Transverse colon (tissue), 4 donors: ENCODE data around the gene SLC6A16. TPM values are rescaled to one million over a fixed set of nuclear protein-coding genes. Genes with fewer than 3 reads are reported as not detected.
A peak's percentile ranks its signal among the peaks of the same experiment; 100 is the strongest.
"Not testable (repeated sequence)": the region's sequence is repeated elsewhere in the genome, so short reads cannot be mapped to it uniquely, and the experiment has no call there.

Experiments
- DNase-seq: peaks from one replicate; pipeline ENCODE4 v3.0.0-alpha.2; 2019
- H3K27ac ChIP-seq, 4 donors: fragments of 200-600 bp; sonication (generic); 2 replicates each; pipeline ENCODE4 v1.5.1; 2016 to 2018; ENCODE audit warnings: inconsistent platforms in 4 of 4
- H3K27me3 ChIP-seq: fragments of 200-600 bp; sonication (generic); 2 replicates; pipeline ENCODE4 v1.5.1; 2017; ENCODE audit warnings: inconsistent platforms
- H3K36me3 ChIP-seq, 4 donors: fragments of 200-600 bp; sonication (generic); 2 replicates each; pipeline ENCODE4 v1.5.1; 2017 to 2019; ENCODE audit warnings: inconsistent platforms in 4 of 4
- H3K4me1 ChIP-seq, 4 donors: fragments of 200-600 bp; sonication (generic); 2 replicates each; pipeline ENCODE4 v1.5.1; 2017 to 2020; ENCODE audit warnings: inconsistent platforms in 4 of 4
- H3K4me3 ChIP-seq, 4 donors: fragments of 200-600 bp; sonication (generic); 1 replicate in 1 of 4; 2 replicates in 3 of 4; pipeline versions ENCODE4 v1.5.1 to v1.6.1; 2017 to 2019; ENCODE audit warnings: inconsistent platforms in 4 of 4
- H3K9me3 ChIP-seq, 2 donors: fragments of 200-600 bp; sonication (generic); 2 replicates each; pipeline ENCODE4 v1.5.1; 2017 to 2019; ENCODE audit warnings: inconsistent platforms in 2 of 2
- EP300 ChIP-seq: sonication (generic); formaldehyde crosslinking; IDR thresholded peaks from one replicate; pipeline ENCODE4 v1.6.1; 2017; ENCODE audit warnings: antibody characterized with exemption, low read depth
- POLR2A ChIP-seq: fragments of 450-650 bp; IDR thresholded peaks from one replicate; pipeline ENCODE4 v1.6.1; 2016; ENCODE audit warnings: antibody characterized with exemption, mild to moderate bottlenecking, moderate library complexity
- POLR2AphosphoS5 ChIP-seq, 3 donors: sonication (generic); formaldehyde crosslinking; IDR thresholded peaks; one replicate each; pipeline ENCODE4 v1.6.1; 2016; ENCODE audit warnings: antibody characterized with exemption in 3 of 3
- WGBS, 2 donors: methylation state at CpG; one replicate each; pipeline ENCODE4 v1.1.5; 2018; ENCODE audit warnings: low coverage in 1 of 2; 5-methylcytosine and 5-hydroxymethylcytosine counted together
- in situ Hi-C, 4 donors: fragments of 200-750 bp; cut with MboI; loops; one replicate each; pipeline versions ENCODE4 v1.15.0 to v1.15.1; 2017; ENCODE audit warnings: low sequenced_read_pairs in 3 of 4, low pct_ligation_motif_present in 1 of 4, low pct_unique_long_range_greater_than_20kb in 1 of 4
- intact Hi-C: fragments of 100-400 bp; cut with DNase I; formaldehyde crosslinking; loops from one replicate; pipeline ENCODE4 v1.15.1; 2023; ENCODE audit warnings: low total_unique reads
- total RNA-seq, 4 donors: library from RNA; depleted of rRNA; stranded (reverse); fragments of >200 nt; gene quantifications; one replicate each; pipeline ENCODE4 v1.1.0, GENCODE V29; 2016
- TF ChIP-seq, protein P1 (sequence below), 5 experiments: fragments of 200-600 bp in 3 of 5; fragments of 450-650 bp in 2 of 5; sonication (generic) in 3 of 5; IDR thresholded peaks; 1 replicate in 2 of 5; 2 replicates in 3 of 5; pipeline ENCODE4 v1.5.1; 2016 to 2017; ENCODE audit warnings: antibody characterized with exemption in 5 of 5, inconsistent platforms in 3 of 5, mild to moderate bottlenecking in 2 of 5, moderate library complexity in 1 of 5

Gene SLC6A16
- total RNA-seq, 4 donors from 2014 or later = 0.40 to 0.75 (median 0.48) TPM; not detected in 1

DNA sequence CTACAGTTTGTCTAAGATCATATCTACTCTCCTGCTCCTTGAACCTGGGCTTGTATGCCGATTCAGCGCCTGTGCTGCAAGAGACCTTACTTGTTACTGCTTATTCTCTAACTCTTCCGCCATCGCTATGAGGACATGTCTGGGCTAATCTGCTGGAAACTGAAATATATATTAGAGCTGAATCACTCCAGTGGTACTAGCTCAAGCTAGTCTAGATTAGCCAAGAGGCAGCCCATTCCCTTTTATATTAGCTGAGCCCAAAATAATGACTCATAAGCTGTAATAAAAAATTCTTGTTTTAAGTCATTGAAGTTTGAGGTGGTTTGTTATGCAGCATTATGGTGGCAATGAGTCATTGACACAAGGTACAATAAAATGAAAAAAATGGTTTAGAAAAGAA, 52.8 kb downstream of the SLC6A16 start:
- Histone ChIP-seq H3K36me3 (no peaks in the 10 kb centered on the region), H3K9me3 (no peaks in the 10 kb centered on the region), H3K4me3 (no peak overlapping the region), H3K27ac (no peak overlapping the region), H3K4me1 (no peaks in the 10 kb centered on the region), H3K27me3 (peaks cover 5% of the 10 kb centered on the region)
- 97% methylated on average over 4 of the region's 4 CpGs; no CpG with 5 or more reads in 1 of the 2 donors for WGBS, 2 donors
- no peak for TF ChIP-seq POLR2A
- TF ChIP-seq POLR2AphosphoS5 (IDR thresholded peaks at IDR 0.05) = no peak
- TF ChIP-seq EP300 = no peak
- TF ChIP-seq, protein P1, sequence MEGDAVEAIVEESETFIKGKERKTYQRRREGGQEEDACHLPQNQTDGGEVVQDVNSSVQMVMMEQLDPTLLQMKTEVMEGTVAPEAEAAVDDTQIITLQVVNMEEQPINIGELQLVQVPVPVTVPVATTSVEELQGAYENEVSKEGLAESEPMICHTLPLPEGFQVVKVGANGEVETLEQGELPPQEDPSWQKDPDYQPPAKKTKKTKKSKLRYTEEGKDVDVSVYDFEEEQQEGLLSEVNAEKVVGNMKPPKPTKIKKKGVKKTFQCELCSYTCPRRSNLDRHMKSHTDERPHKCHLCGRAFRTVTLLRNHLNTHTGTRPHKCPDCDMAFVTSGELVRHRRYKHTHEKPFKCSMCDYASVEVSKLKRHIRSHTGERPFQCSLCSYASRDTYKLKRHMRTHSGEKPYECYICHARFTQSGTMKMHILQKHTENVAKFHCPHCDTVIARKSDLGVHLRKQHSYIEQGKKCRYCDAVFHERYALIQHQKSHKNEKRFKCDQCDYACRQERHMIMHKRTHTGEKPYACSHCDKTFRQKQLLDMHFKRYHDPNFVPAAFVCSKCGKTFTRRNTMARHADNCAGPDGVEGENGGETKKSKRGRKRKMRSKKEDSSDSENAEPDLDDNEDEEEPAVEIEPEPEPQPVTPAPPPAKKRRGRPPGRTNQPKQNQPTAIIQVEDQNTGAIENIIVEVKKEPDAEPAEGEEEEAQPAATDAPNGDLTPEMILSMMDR (IDR thresholded peaks at IDR 0.05) = no peak
- in situ Hi-C loops = no loop called here
- intact Hi-C loops = no loop called here
- DNase-seq = no peak

DNA sequence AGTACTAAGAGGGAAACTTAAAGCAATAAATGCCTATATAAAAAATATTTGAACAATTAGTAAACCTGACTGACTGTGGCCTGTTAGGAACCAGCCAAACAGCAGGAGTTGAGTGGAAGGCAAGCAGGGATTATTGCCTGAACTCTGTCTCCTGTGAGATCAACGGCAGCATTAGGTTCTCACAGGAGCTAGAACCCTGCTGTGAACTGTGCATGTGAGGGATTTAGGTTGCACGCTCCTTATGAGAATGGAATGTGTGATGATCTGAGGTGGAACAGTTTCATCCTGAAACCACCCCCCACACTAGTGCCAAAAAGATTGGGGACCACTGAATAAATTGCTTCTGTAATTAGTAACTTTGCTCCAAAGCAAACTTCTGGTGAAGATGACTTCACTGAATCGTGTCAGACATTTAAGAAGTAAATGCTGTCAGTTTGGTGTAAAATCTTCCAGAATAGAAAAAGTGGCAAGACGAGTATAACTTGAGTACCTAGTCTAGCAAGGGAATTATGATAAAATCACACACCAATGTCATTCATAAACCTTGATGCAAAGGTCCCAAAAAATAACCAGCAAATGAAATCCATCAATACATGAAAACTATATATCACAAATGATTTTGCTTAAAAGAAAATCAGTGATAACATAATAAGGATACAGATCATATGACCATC, 53.8 kb downstream of the SLC6A16 start:
- H3K27me3 ChIP-seq = peaks cover 5% of the 10 kb centered on the region
- no peak for DNase-seq

DNA sequence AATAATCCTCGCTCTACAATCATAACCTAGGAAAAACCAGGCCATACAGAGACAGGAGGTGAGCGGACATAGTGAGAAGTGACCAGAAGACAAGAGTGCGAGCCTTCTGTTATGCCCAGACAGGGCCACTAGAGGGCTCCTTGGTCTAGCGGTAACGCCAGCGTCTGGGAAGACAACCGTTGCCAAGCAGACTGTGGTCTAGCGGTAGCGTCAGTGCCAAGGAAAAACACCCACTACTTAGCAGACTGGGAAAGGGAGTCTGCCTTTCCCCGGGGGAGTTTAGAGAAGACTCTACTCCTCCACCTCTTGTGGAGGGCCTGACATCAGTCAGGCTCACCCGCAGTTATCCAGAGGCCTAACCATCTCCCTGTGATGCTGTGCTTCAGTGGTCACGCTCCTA, 58.6 kb downstream of the SLC6A16 start:
- intact Hi-C loops, H3K4me3 ChIP-seq, in situ Hi-C loops, H3K27ac ChIP-seq, H3K9me3 ChIP-seq, H3K4me1 ChIP-seq, H3K36me3 ChIP-seq: not testable (repeated sequence)
- TF ChIP-seq, protein P1 (IDR thresholded peaks at IDR 0.05) = peak; percentile 13 to 57 (median 52)
- H3K27me3 ChIP-seq = peaks cover 15% of the 10 kb centered on the region
- DNase-seq = peak; percentile 59
- 17 to 32% methylated on average over 6 to 12 of the region's 12 CpGs for WGBS, 2 donors

More for the DNA sequence above, 53.8 kb downstream of the SLC6A16 start:
- Histone ChIP-seq H3K9me3 (no peaks in the 10 kb centered on the region), H3K36me3 (no peaks in the 10 kb centered on the region), H3K4me3 (no peak overlapping the region), H3K27ac (no peak overlapping the region), H3K4me1 (no peaks in the 10 kb centered on the region)
- in situ Hi-C loops (no loop called here), intact Hi-C loops (no loop called here)
- WGBS, 2 donors = 68 to 79% methylated on average over 3 to 4 of the region's 4 CpGs
- TF ChIP-seq POLR2A (no peak), EP300 (no peak), POLR2AphosphoS5 (IDR thresholded peaks at IDR 0.05) (no peak)
- TF ChIP-seq, protein P1 (IDR thresholded peaks at IDR 0.05) = no peak

DNA sequence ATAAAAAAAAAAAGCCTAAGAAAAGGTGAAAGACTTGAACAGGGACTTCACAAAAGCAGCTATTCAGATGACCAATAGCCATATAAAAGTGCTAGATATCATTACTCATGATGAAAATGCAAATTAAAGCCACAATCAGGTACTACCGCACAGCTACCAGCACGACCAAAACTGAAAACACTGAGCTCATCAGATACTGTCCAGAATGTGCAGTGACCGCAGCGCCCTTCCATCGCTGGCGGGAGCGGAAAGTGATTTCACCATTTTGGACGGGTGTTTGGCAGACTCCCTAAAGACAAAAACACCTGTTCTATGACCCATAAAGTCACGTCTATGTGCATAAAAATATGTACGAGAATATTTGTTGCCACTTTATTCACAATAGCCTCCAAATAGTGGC, 60.7 kb downstream of the SLC6A16 start:
- no peak overlapping the region for H3K4me3 ChIP-seq
- 74 to 80% methylated on average over 9 to 10 of the region's 10 CpGs for WGBS, 2 donors
- H3K36me3 ChIP-seq = no peaks in the 10 kb centered on the region
- in situ Hi-C loops = no loop called here
- no peak for TF ChIP-seq POLR2A
- TF ChIP-seq, protein P1 (IDR thresholded peaks at IDR 0.05) = no peak
- no peak for TF ChIP-seq POLR2AphosphoS5 (IDR thresholded peaks at IDR 0.05)
- no peak for TF ChIP-seq EP300
- intact Hi-C loops = no loop called here
- no peak for DNase-seq
- peaks cover 20% of the 10 kb centered on the region for H3K27me3 ChIP-seq
- H3K4me1 ChIP-seq = no peaks in the 10 kb centered on the region
- H3K27ac ChIP-seq = no peak overlapping the region
- H3K9me3 ChIP-seq = peaks cover 3 to 7% of the 10 kb centered on the region in 2 donors
